ENCODE measurements around the gene RBM47. TPM values are rescaled to one million over a fixed set of nuclear protein-coding genes. Genes with fewer than 3 reads are reported as not detected.

The RBM47 gene
- total and polyA plus RNA-seq, 2 experiments from 2014 or later: 35.6 to 139 TPM

- Histone ChIP-seq H3K27me3 (ENCODE audit: insufficient read depth) (no peaks in the 10 kb centered on the region), H3K79me2 (replicated peaks; ENCODE audit: insufficient read depth) (no peaks in the 10 kb centered on the region), H3K27ac (ENCODE audit: low read depth) (no peak overlapping the region), H3F3A (replicated peaks; ENCODE audit: low read depth) (no peaks in the 10 kb centered on the region), H2AFZ (no peak overlapping the region), H3K4me2 (no peak overlapping the region), H3K4me1 (ENCODE audit: insufficient read depth) (no peaks in the 10 kb centered on the region), H4K20me1 (replicated peaks; ENCODE audit: insufficient read depth) (no peaks in the 10 kb centered on the region), H3K9me2 (ENCODE audit: insufficient read depth) (peaks cover 7% of the 10 kb centered on the region; the same call in 1 of the 2 replicates), H3K4me3 (no peak overlapping the region), H3K36me3 (ENCODE audit: insufficient read depth) (no peaks in the 10 kb centered on the region)
- peaks cover 12% of the 10 kb centered on the region; the same call in 2 of the 3 replicates for H3K4me1 Mint-ChIP-seq
- no peaks in the 10 kb centered on the region for H3K36me3 Mint-ChIP-seq (ENCODE audit: low read depth)
- ATAC-seq (no peak), DNase-seq (ENCODE audit: low spot score) (no peak)
- no peak overlapping the region for H3K27ac Mint-ChIP-seq
- no peaks in the 10 kb centered on the region for H3K9me3 Mint-ChIP-seq
- H3K27me3 Mint-ChIP-seq (ENCODE audit: insufficient read depth, low read depth, poor library complexity): peaks cover 3% of the 10 kb centered on the region
- TF ChIP-seq CTCF (conservative IDR thresholded peaks at IDR 0.05; ENCODE audit: low read depth in 2 of 2): no peak
- no peak for TF ChIP-seq POLR2AphosphoS5 (IDR thresholded peaks at IDR 0.05; ENCODE audit: low read depth)
- TF ChIP-seq EZH2 (IDR thresholded peaks at IDR 0.05; ENCODE audit: low read depth, unreplicated experiment): no peak
- no peak for TF ChIP-seq NANOG (IDR thresholded peaks at IDR 0.05; ENCODE audit: borderline replicate concordance)
- no peak for TF ChIP-seq ZNF114 (CRISPR knock-in tag; IDR thresholded peaks at IDR 0.05)
- TF ChIP-seq EZH2phosphoT487 (IDR thresholded peaks at IDR 0.05; ENCODE audit: unreplicated experiment): no peak
- no peak for TF ChIP-seq STAT1 (IDR thresholded peaks at IDR 0.05; ENCODE audit: unreplicated experiment)
- no peak for TF ChIP-seq JUNB (IDR thresholded peaks at IDR 0.05; ENCODE audit: unreplicated experiment)
- no peak overlapping the region for H3K4me3 Mint-ChIP-seq
These were observed 249.0 kb downstream of the RBM47 start for GRCh38 chr4:40380647-40381046.

GRCh38 chr4:40379248-40379647 is 250.4 kb downstream of the RBM47 start:
- no peaks in the 10 kb centered on the region for H3K9me3 Mint-ChIP-seq
- peaks cover 8% of the 10 kb centered on the region; the same call in 2 of the 3 replicates for H3K4me1 Mint-ChIP-seq
- Histone ChIP-seq H2AFZ (peak overlapping the region; percentile 78), H3K9me2 (ENCODE audit: insufficient read depth) (peaks cover 7% of the 10 kb centered on the region; the same call in 1 of the 2 replicates), H4K20me1 (replicated peaks; ENCODE audit: insufficient read depth) (no peaks in the 10 kb centered on the region), H3F3A (replicated peaks; ENCODE audit: low read depth) (no peaks in the 10 kb centered on the region), H3K79me2 (replicated peaks; ENCODE audit: insufficient read depth) (no peaks in the 10 kb centered on the region), H3K36me3 (ENCODE audit: insufficient read depth) (no peaks in the 10 kb centered on the region), H3K27me3 (ENCODE audit: insufficient read depth) (no peaks in the 10 kb centered on the region), H3K4me1 (ENCODE audit: insufficient read depth) (no peaks in the 10 kb centered on the region), H3K4me2 (no peak overlapping the region), H3K27ac (ENCODE audit: low read depth) (no peak overlapping the region), H3K4me3 (no peak overlapping the region)
- no peaks in the 10 kb centered on the region for H3K36me3 Mint-ChIP-seq (ENCODE audit: low read depth)
- peaks cover 3% of the 10 kb centered on the region for H3K27me3 Mint-ChIP-seq (ENCODE audit: insufficient read depth, low read depth, poor library complexity)
- peak; percentile 48 for ATAC-seq
- DNase-seq (ENCODE audit: low spot score): peak; percentile 19
- TF ChIP-seq ZNF462 (CRISPR knock-in tag; IDR thresholded peaks at IDR 0.05): 0 out of 2 replicates have a peak, but pooled peaks have one; percentile 19
- TF ChIP-seq EZH2phosphoT487 (IDR thresholded peaks at IDR 0.05; ENCODE audit: unreplicated experiment): no peak
- no peak overlapping the region for H3K4me3 Mint-ChIP-seq
- H3K27ac Mint-ChIP-seq: no peak overlapping the region

All from GM23338 (cell line).